Stimulated activated naive CD8-positive, alpha-beta T cell treated with anti-CD3 and anti-CD28 coated beads, Interleukin-15, amount 100 ng/mL, for 72 hours (primary cell): ENCODE data around the gene HEPHL1.
"Not testable (repeated sequence)": the region's sequence is repeated elsewhere in the genome, so short reads cannot be mapped to it uniquely, and the experiment has no call there.

ENCODE experiments used
- ATAC-seq: fragments of 150-1000 bp; cut with Tn5 transposase; 2 replicates; pipeline ENCODE4 v1.10.0; 2021; ENCODE audit warnings: mild to moderate bottlenecking, moderate library complexity
- DNase-seq, 2 donors: peaks; one replicate each; pipeline ENCODE4 v3.0.0; 2021 to 2022
- H3K27ac Mint-ChIP-seq, 2 donors: one replicate each; pipeline ENCODE4 v1.8.0; 2022; ENCODE audit warnings: mild to moderate bottlenecking in 2 of 2, mixed read lengths in 2 of 2, moderate library complexity in 2 of 2
- H3K27me3 Mint-ChIP-seq: one replicate; pipeline ENCODE4 v1.8.0; 2022; ENCODE audit warnings: mixed read lengths
- H3K4me1 Mint-ChIP-seq: one replicate; pipeline ENCODE4 v1.8.0; 2022; ENCODE audit warnings: mild to moderate bottlenecking, mixed read lengths
- H3K4me3 Mint-ChIP-seq, 2 donors: one replicate each; pipeline ENCODE4 v1.8.0; 2022; ENCODE audit warnings: mild to moderate bottlenecking in 2 of 2, mixed read lengths in 2 of 2, moderate library complexity in 1 of 2
- H3K9me3 Mint-ChIP-seq, 2 donors: one replicate each; pipeline ENCODE4 v1.8.0; 2022; ENCODE audit warnings: mixed read lengths in 2 of 2

The HEPHL1 gene

GRCh38 chr11:94020777-94021481 lies at the start of gene HEPHL1:
TSS of gene HEPHL1 (plus strand) at chr11:94021354. CDS start at chr11:94021369, 15 bp downstream.
- H3K4me1 Mint-ChIP-seq: no peaks in the 10 kb centered on the region
- H3K9me3 Mint-ChIP-seq: peaks cover 0 to 3% of the 10 kb centered on the region in 2 donors
- no peak within 1 kb of the TSS for H3K4me3 Mint-ChIP-seq
- ATAC-seq (no peak), DNase-seq (no peak)
- H3K27ac Mint-ChIP-seq: peak within 1 kb of the TSS in 1 of 2 donors; percentile 48
- peaks cover 2% of the 10 kb centered on the region for H3K27me3 Mint-ChIP-seq

- Mint-ChIP-seq H3K27ac (no peak overlapping the region), H3K4me3 (no peak overlapping the region), H3K9me3 (peaks cover 0 to 10% of the 10 kb centered on the region in 2 donors), H3K4me1 (no peaks in the 10 kb centered on the region), H3K27me3 (peaks cover 35% of the 10 kb centered on the region)
- ATAC-seq: no peak
- no peak for DNase-seq
Measured at GRCh38 chr11:93972790-93973189, 48.4 kb upstream of the HEPHL1 start.

- ATAC-seq, DNase-seq, H3K27ac Mint-ChIP-seq, H3K4me3 Mint-ChIP-seq, H3K4me1 Mint-ChIP-seq: not testable (repeated sequence)
- peaks cover 35% of the 10 kb centered on the region for H3K27me3 Mint-ChIP-seq
- H3K9me3 Mint-ChIP-seq: peaks cover 0 to 10% of the 10 kb centered on the region in 2 donors
Measured at GRCh38 chr11:93973322-93974051, 47.7 kb upstream of the HEPHL1 start.

- H3K9me3 Mint-ChIP-seq: peaks cover 0 to 10% of the 10 kb centered on the region in 2 donors
- peaks cover 34% of the 10 kb centered on the region for H3K27me3 Mint-ChIP-seq
- H3K4me3 Mint-ChIP-seq: no peak overlapping the region
- no peaks in the 10 kb centered on the region for H3K4me1 Mint-ChIP-seq
- no peak overlapping the region for H3K27ac Mint-ChIP-seq
- ATAC-seq: no peak
- DNase-seq: no peak
Measured at GRCh38 chr11:93974759-93975158, 46.4 kb upstream of the HEPHL1 start.

GRCh38 chr11:93976577-93977254 lies 44.4 kb upstream of the HEPHL1 start:
- peaks cover 0 to 10% of the 10 kb centered on the region in 2 donors for H3K9me3 Mint-ChIP-seq
- not testable (repeated sequence) for H3K4me3 Mint-ChIP-seq, ATAC-seq, H3K27ac Mint-ChIP-seq, H3K4me1 Mint-ChIP-seq, DNase-seq
- peaks cover 27% of the 10 kb centered on the region for H3K27me3 Mint-ChIP-seq

- DNase-seq: no peak
- Mint-ChIP-seq H3K4me1 (no peaks in the 10 kb centered on the region), H3K27ac (no peak overlapping the region), H3K9me3 (no peaks in the 10 kb centered on the region), H3K4me3 (no peak overlapping the region), H3K27me3 (peaks cover 10% of the 10 kb centered on the region)
- ATAC-seq: no peak
Measured at GRCh38 chr11:93983542-93984195, 37.5 kb upstream of the HEPHL1 start.

- Mint-ChIP-seq H3K9me3 (no peaks in the 10 kb centered on the region), H3K27ac (no peak overlapping the region), H3K4me1 (no peaks in the 10 kb centered on the region), H3K4me3 (no peak overlapping the region), H3K27me3 (peaks cover 12% of the 10 kb centered on the region)
- DNase-seq: no peak
- no peak for ATAC-seq
Measured at GRCh38 chr11:93984196-93984567, 37.0 kb upstream of the HEPHL1 start.

GRCh38 chr11:93984936-93985335 lies 36.2 kb upstream of the HEPHL1 start:
- peaks cover 14% of the 10 kb centered on the region for H3K27me3 Mint-ChIP-seq
- no peak for ATAC-seq
- no peaks in the 10 kb centered on the region for H3K9me3 Mint-ChIP-seq
- DNase-seq: no peak
- no peak overlapping the region for H3K4me3 Mint-ChIP-seq
- H3K4me1 Mint-ChIP-seq: no peaks in the 10 kb centered on the region
- no peak overlapping the region for H3K27ac Mint-ChIP-seq

- ATAC-seq: no peak
- peaks cover 20% of the 10 kb centered on the region for H3K27me3 Mint-ChIP-seq
- H3K4me3 Mint-ChIP-seq: no peak overlapping the region
- DNase-seq: no peak
- no peaks in the 10 kb centered on the region for H3K4me1 Mint-ChIP-seq
- H3K27ac Mint-ChIP-seq: no peak overlapping the region
- H3K9me3 Mint-ChIP-seq: no peaks in the 10 kb centered on the region
Measured at GRCh38 chr11:93986716-93987115, 34.4 kb upstream of the HEPHL1 start.

- H3K27ac Mint-ChIP-seq: no peak overlapping the region
Measured at GRCh38 chr11:93988455-93988854, 32.7 kb upstream of the HEPHL1 start.

GRCh38 chr11:93988912-93989311 lies 32.2 kb upstream of the HEPHL1 start:
- Mint-ChIP-seq H3K4me1 (no peaks in the 10 kb centered on the region), H3K4me3 (no peak overlapping the region), H3K27me3 (peaks cover 20% of the 10 kb centered on the region), H3K27ac (no peak overlapping the region), H3K9me3 (peaks cover 5 to 11% of the 10 kb centered on the region in 2 donors)
- DNase-seq: no peak
- no peak for ATAC-seq

More at GRCh38 chr11:93988455-93988854, 32.7 kb upstream of the HEPHL1 start:
- DNase-seq: no peak
- H3K9me3 Mint-ChIP-seq: peaks cover 5 to 11% of the 10 kb centered on the region in 2 donors
- ATAC-seq: no peak
- H3K4me1 Mint-ChIP-seq: no peaks in the 10 kb centered on the region
- peaks cover 20% of the 10 kb centered on the region for H3K27me3 Mint-ChIP-seq
- no peak overlapping the region for H3K4me3 Mint-ChIP-seq

- Mint-ChIP-seq H3K27ac (no peak overlapping the region), H3K4me3 (no peak overlapping the region), H3K27me3 (peaks cover 9% of the 10 kb centered on the region), H3K9me3 (peaks cover 9 to 32% of the 10 kb centered on the region in 2 donors), H3K4me1 (no peaks in the 10 kb centered on the region)
- no peak for ATAC-seq
- DNase-seq: no peak
Measured at GRCh38 chr11:93993747-93994146, 27.4 kb upstream of the HEPHL1 start.

GRCh38 chr11:93997741-93998140 lies 23.4 kb upstream of the HEPHL1 start:
- Mint-ChIP-seq H3K4me1 (no peaks in the 10 kb centered on the region), H3K27ac (no peak overlapping the region), H3K27me3 (no peaks in the 10 kb centered on the region), H3K4me3 (no peak overlapping the region), H3K9me3 (peaks cover 11 to 32% of the 10 kb centered on the region in 2 donors)
- no peak for ATAC-seq
- no peak for DNase-seq

- no peak for DNase-seq
- ATAC-seq: no peak
- Mint-ChIP-seq H3K27ac (no peak overlapping the region), H3K4me3 (no peak overlapping the region), H3K9me3 (peaks cover 9 to 18% of the 10 kb centered on the region in 2 donors), H3K4me1 (no peaks in the 10 kb centered on the region), H3K27me3 (no peaks in the 10 kb centered on the region)
Measured at GRCh38 chr11:94000659-94001058, 20.5 kb upstream of the HEPHL1 start.

- no peak overlapping the region for H3K4me3 Mint-ChIP-seq
- ATAC-seq (no peak), DNase-seq (no peak)
- H3K4me1 Mint-ChIP-seq: no peaks in the 10 kb centered on the region
- H3K9me3 Mint-ChIP-seq: peaks cover 11 to 18% of the 10 kb centered on the region in 2 donors
- H3K27me3 Mint-ChIP-seq: no peaks in the 10 kb centered on the region
- H3K27ac Mint-ChIP-seq: no peak overlapping the region
Measured at GRCh38 chr11:94002226-94002625, 18.9 kb upstream of the HEPHL1 start.
